Endometrial microvascular endothelial cells (primary cell): ENCODE measurements around the gene DYNLRB1. TPM values are rescaled to one million over a fixed set of nuclear protein-coding genes. Genes with fewer than 3 reads are reported as not detected.
"Not testable (repeated sequence)": the region's sequence is repeated elsewhere in the genome, so short reads cannot be mapped to it uniquely, and the experiment has no call there.

Experiments used
- in situ Hi-C: cut with HindIII; loops from 2 replicates; pipeline ENCODE4 v1.10.0; 2017; ENCODE audit warnings: low sequenced_read_pairs, low pct_unique_long_range_greater_than_20kb; ENCODE audit errors: inconsistent ontology term
- total RNA-seq: library from RNA; depleted of rRNA; stranded (reverse); fragments of >200 nt; gene quantifications from one replicate; pipeline ENCODE4 v1.2.3, GENCODE V29; 2015; ENCODE audit errors: inconsistent ontology term

Gene DYNLRB1
- 137 TPM for total RNA-seq

GRCh38 chr20:34516247-34517113 lies at the start of gene DYNLRB1:
DYNLRB1 (plus strand) TSS chr20:34516422; CDS start chr20:34516459, 37 bp downstream.
- in situ Hi-C loops = no loop called here

GRCh38 chr20:34468951-34469350 lies 47.3 kb upstream of the DYNLRB1 start:
- in situ Hi-C loops = no loop called here

- in situ Hi-C loops = no loop called here
Measured at GRCh38 chr20:34472246-34472925, 43.8 kb upstream of the DYNLRB1 start.

GRCh38 chr20:34473262-34473883 lies 42.8 kb upstream of the DYNLRB1 start:
- in situ Hi-C loops = no loop called here

GRCh38 chr20:34475979-34476736 lies 40.1 kb upstream of the DYNLRB1 start:
- in situ Hi-C loops = no loop called here

GRCh38 chr20:34479627-34480026 lies 36.6 kb upstream of the DYNLRB1 start:
- in situ Hi-C loops = no loop called here

- in situ Hi-C loops = not testable (repeated sequence)
Measured at GRCh38 chr20:34482154-34482553, 34.1 kb upstream of the DYNLRB1 start.

- in situ Hi-C loops = not testable (repeated sequence)
Measured at GRCh38 chr20:34483585-34484220, 32.5 kb upstream of the DYNLRB1 start.

GRCh38 chr20:34485068-34485634 lies 31.1 kb upstream of the DYNLRB1 start:
- in situ Hi-C loops = no loop called here

- in situ Hi-C loops = no loop called here
Measured at GRCh38 chr20:34491226-34491931, 24.8 kb upstream of the DYNLRB1 start.

- in situ Hi-C loops = no loop called here
Measured at GRCh38 chr20:34491932-34492509, 24.2 kb upstream of the DYNLRB1 start.

- in situ Hi-C loops = no loop called here
Measured at GRCh38 chr20:34493646-34494045, 22.6 kb upstream of the DYNLRB1 start.

GRCh38 chr20:34495307-34495706 lies 20.9 kb upstream of the DYNLRB1 start:
- in situ Hi-C loops = no loop called here

GRCh38 chr20:34495916-34496315 lies 20.3 kb upstream of the DYNLRB1 start:
- in situ Hi-C loops = no loop called here

GRCh38 chr20:34497596-34497995 lies 18.6 kb upstream of the DYNLRB1 start:
- in situ Hi-C loops = not testable (repeated sequence)

- in situ Hi-C loops = no loop called here
Measured at GRCh38 chr20:34500823-34501222, 15.4 kb upstream of the DYNLRB1 start.

GRCh38 chr20:34506480-34506879 lies 9.7 kb upstream of the DYNLRB1 start:
- in situ Hi-C loops = no loop called here
